Stimulated activated naive B cell treated with anti-CD40 and anti-IgM and Interleukin-4, amounts not matched to agents 10 μg/mL and 1 μg/mL and 100 μg/mL, for 72 hours (primary cell): Measurements from ENCODE around the gene OSGEPL1.

Experiments used
- ATAC-seq, 2 donors: fragments of 150-1000 bp; cut with Tn5 transposase; replicated peaks; 2 replicates each; pipeline ENCODE4 v1.10.0; 2021; ENCODE audit warnings: moderate library complexity in 1 of 2
- DNase-seq: peaks from one replicate; pipeline ENCODE4 v3.0.0; 2021
- H3K27ac Mint-ChIP-seq: one replicate; pipeline ENCODE4 v1.8.0; 2022; ENCODE audit warnings: mild to moderate bottlenecking, mixed read lengths
- H3K27me3 Mint-ChIP-seq, 2 donors: one replicate each; pipeline ENCODE4 v1.8.0; 2022; ENCODE audit warnings: mixed read lengths in 2 of 2
- H3K36me3 Mint-ChIP-seq, 2 donors: one replicate each; pipeline ENCODE4 v1.8.0; 2022; ENCODE audit warnings: mixed read lengths in 2 of 2, mild to moderate bottlenecking in 1 of 2
- H3K4me1 Mint-ChIP-seq, 2 donors: one replicate each; pipeline ENCODE4 v1.8.0; 2022; ENCODE audit warnings: mixed read lengths in 2 of 2, mild to moderate bottlenecking in 1 of 2
- H3K4me3 Mint-ChIP-seq, 2 donors: one replicate each; pipeline ENCODE4 v1.8.0; 2022; ENCODE audit warnings: mild to moderate bottlenecking in 2 of 2, mixed read lengths in 2 of 2, moderate library complexity in 1 of 2
- H3K9me3 Mint-ChIP-seq, 2 donors: one replicate each; pipeline ENCODE4 v1.8.0; 2022; ENCODE audit warnings: mixed read lengths in 2 of 2, mild to moderate bottlenecking in 1 of 2

The OSGEPL1 gene

GRCh38 chr2:189762551-189763298, at the start of gene OSGEPL1:
Gene OSGEPL1 (minus strand): TSS chr2:189762792. CDS start chr2:189761640, 1,152 bp downstream.
- peak; percentile 97 to 98 for ATAC-seq
- no peaks in the 10 kb centered on the region for H3K27me3 Mint-ChIP-seq
- peak within 1 kb of the TSS; percentile 92 to 94 for H3K4me3 Mint-ChIP-seq

GRCh38 chr2:189803431-189803830, 40.8 kb upstream of the OSGEPL1 start:
- Mint-ChIP-seq H3K4me3 (no peak overlapping the region), H3K36me3 (peaks cover 15 to 25% of the 10 kb centered on the region in 2 donors), H3K27ac (no peak overlapping the region), H3K4me1 (peaks cover 2 to 22% of the 10 kb centered on the region in 2 donors), H3K9me3 (no peaks in the 10 kb centered on the region), H3K27me3 (no peaks in the 10 kb centered on the region)
- ATAC-seq = no peak
- no peak for DNase-seq

More at GRCh38 chr2:189762551-189763298, at the start of gene OSGEPL1:
- Mint-ChIP-seq H3K9me3 (no peaks in the 10 kb centered on the region), H3K36me3 (peaks cover 12 to 18% of the 10 kb centered on the region in 2 donors), H3K27ac (peak within 1 kb of the TSS; percentile 98), H3K4me1 (peaks cover 4 to 11% of the 10 kb centered on the region in 2 donors)
- peak; percentile 88 for DNase-seq

- Mint-ChIP-seq H3K27ac (no peak overlapping the region), H3K27me3 (no peaks in the 10 kb centered on the region), H3K36me3 (peaks cover 15 to 25% of the 10 kb centered on the region in 2 donors), H3K4me3 (no peak overlapping the region), H3K4me1 (peaks cover 2 to 22% of the 10 kb centered on the region in 2 donors), H3K9me3 (no peaks in the 10 kb centered on the region)
- DNase-seq (no peak), ATAC-seq (no peak)
Measured at GRCh38 chr2:189802396-189802912, 39.9 kb upstream of the OSGEPL1 start.

GRCh38 chr2:189799531-189799930, 36.9 kb upstream of the OSGEPL1 start:
- Mint-ChIP-seq H3K36me3 (peaks cover 18 to 30% of the 10 kb centered on the region in 2 donors), H3K27ac (peak overlapping the region; percentile 25), H3K4me3 (no peak overlapping the region), H3K27me3 (no peaks in the 10 kb centered on the region), H3K4me1 (peaks cover 2 to 22% of the 10 kb centered on the region in 2 donors), H3K9me3 (no peaks in the 10 kb centered on the region)
- ATAC-seq (no peak), DNase-seq (no peak)

GRCh38 chr2:189799030-189799331, 36.4 kb upstream of the OSGEPL1 start:
- no peak overlapping the region for H3K4me3 Mint-ChIP-seq
- DNase-seq = no peak
- H3K9me3 Mint-ChIP-seq = no peaks in the 10 kb centered on the region
- H3K27ac Mint-ChIP-seq = no peak overlapping the region
- H3K4me1 Mint-ChIP-seq = peaks cover 2 to 22% of the 10 kb centered on the region in 2 donors
- H3K36me3 Mint-ChIP-seq = peaks cover 21 to 30% of the 10 kb centered on the region in 2 donors
- no peak for ATAC-seq
- no peaks in the 10 kb centered on the region for H3K27me3 Mint-ChIP-seq

GRCh38 chr2:189798312-189799029, 35.9 kb upstream of the OSGEPL1 start:
- ATAC-seq = peak; percentile 63 to 67

GRCh38 chr2:189797902-189798301, 35.3 kb upstream of the OSGEPL1 start:
- H3K27me3 Mint-ChIP-seq = no peaks in the 10 kb centered on the region
- DNase-seq = no peak
- H3K9me3 Mint-ChIP-seq = no peaks in the 10 kb centered on the region
- H3K4me1 Mint-ChIP-seq = peaks cover 2 to 22% of the 10 kb centered on the region in 2 donors
- H3K27ac Mint-ChIP-seq = no peak overlapping the region
- no peak for ATAC-seq
- H3K4me3 Mint-ChIP-seq = no peak overlapping the region
- H3K36me3 Mint-ChIP-seq = peaks cover 24 to 30% of the 10 kb centered on the region in 2 donors

More at GRCh38 chr2:189798312-189799029, 35.9 kb upstream of the OSGEPL1 start:
- DNase-seq = no peak
- Mint-ChIP-seq H3K27me3 (no peaks in the 10 kb centered on the region), H3K27ac (no peak overlapping the region), H3K36me3 (peaks cover 21 to 28% of the 10 kb centered on the region in 2 donors), H3K4me3 (no peak overlapping the region), H3K9me3 (no peaks in the 10 kb centered on the region), H3K4me1 (peaks cover 2 to 22% of the 10 kb centered on the region in 2 donors)

- DNase-seq = no peak
- Mint-ChIP-seq H3K4me3 (no peak overlapping the region), H3K27me3 (no peaks in the 10 kb centered on the region)
Measured at GRCh38 chr2:189794310-189794709, 31.7 kb upstream of the OSGEPL1 start.

GRCh38 chr2:189791338-189792042, 28.9 kb upstream of the OSGEPL1 start:
- H3K27ac Mint-ChIP-seq = no peak overlapping the region
- H3K27me3 Mint-ChIP-seq = no peaks in the 10 kb centered on the region
- DNase-seq (no peak), ATAC-seq (no peak)
- H3K36me3 Mint-ChIP-seq = peaks cover 18 to 23% of the 10 kb centered on the region in 2 donors
- peaks cover 3 to 14% of the 10 kb centered on the region in 2 donors for H3K4me1 Mint-ChIP-seq
- H3K9me3 Mint-ChIP-seq = no peaks in the 10 kb centered on the region
- no peak overlapping the region for H3K4me3 Mint-ChIP-seq

More at GRCh38 chr2:189794310-189794709, 31.7 kb upstream of the OSGEPL1 start:
- no peak overlapping the region for H3K27ac Mint-ChIP-seq
- no peaks in the 10 kb centered on the region for H3K9me3 Mint-ChIP-seq
- no peak for ATAC-seq
- H3K36me3 Mint-ChIP-seq = peaks cover 15 to 19% of the 10 kb centered on the region in 2 donors
- peaks cover 3 to 5% of the 10 kb centered on the region in 2 donors for H3K4me1 Mint-ChIP-seq

GRCh38 chr2:189783927-189784867, 21.6 kb upstream of the OSGEPL1 start, which contains the start of the genes ORMDL1 and PMS1:
Gene ORMDL1 (minus strand): TSS chr2:189784339. CDS start chr2:189782595, 1,744 bp downstream.
Gene PMS1 (plus strand): TSS chr2:189784450. CDS start chr2:189791810, 7,360 bp downstream.
- Mint-ChIP-seq H3K9me3 (no peaks in the 10 kb centered on the region), H3K36me3 (peaks cover 25 to 41% of the 10 kb centered on the region in 2 donors), H3K4me3 (peak within 1 kb of the TSS; percentile 92 to 98), H3K4me1 (peaks cover 22 to 54% of the 10 kb centered on the region in 2 donors), H3K27ac (peak within 1 kb of the TSS; percentile 95), H3K27me3 (no peaks in the 10 kb centered on the region)
- DNase-seq = peak; percentile 95
- ATAC-seq = peak; percentile 93 to 95

- peaks cover 22 to 60% of the 10 kb centered on the region in 2 donors for H3K4me1 Mint-ChIP-seq
- no peak for DNase-seq
- peak overlapping the region; percentile 92 to 98 for H3K4me3 Mint-ChIP-seq
- peaks cover 32 to 46% of the 10 kb centered on the region in 2 donors for H3K36me3 Mint-ChIP-seq
- H3K27me3 Mint-ChIP-seq = no peaks in the 10 kb centered on the region
- peak overlapping the region; percentile 95 for H3K27ac Mint-ChIP-seq
- peak; percentile 6 to 10 for ATAC-seq
- no peaks in the 10 kb centered on the region for H3K9me3 Mint-ChIP-seq
Measured at GRCh38 chr2:189783451-189783926, 20.9 kb upstream of the OSGEPL1 start.

- Mint-ChIP-seq H3K36me3 (peaks cover 30 to 45% of the 10 kb centered on the region in 2 donors), H3K4me3 (peak overlapping the region; percentile 14 to 52), H3K4me1 (peaks cover 25 to 53% of the 10 kb centered on the region in 2 donors), H3K9me3 (no peaks in the 10 kb centered on the region), H3K27me3 (no peaks in the 10 kb centered on the region), H3K27ac (peak overlapping the region; percentile 71)
- DNase-seq (no peak), ATAC-seq (no peak)
Measured at GRCh38 chr2:189782221-189782671, 19.7 kb upstream of the OSGEPL1 start.

GRCh38 chr2:189772212-189772611, 9.6 kb upstream of the OSGEPL1 start:
- no peak for ATAC-seq
- peaks cover 10 to 27% of the 10 kb centered on the region in 2 donors for H3K36me3 Mint-ChIP-seq
- no peak overlapping the region for H3K27ac Mint-ChIP-seq
- no peak for DNase-seq
- no peaks in the 10 kb centered on the region for H3K27me3 Mint-ChIP-seq
- no peak overlapping the region for H3K4me3 Mint-ChIP-seq
- H3K4me1 Mint-ChIP-seq = peaks cover 0 to 6% of the 10 kb centered on the region in 2 donors
- no peaks in the 10 kb centered on the region for H3K9me3 Mint-ChIP-seq
